GM03348 (cell line): ENCODE measurements around the gene EIF1AD.
"Not testable (repeated sequence)": the region's sequence is repeated elsewhere in the genome, so short reads cannot be mapped to it uniquely, and the experiment has no call there.

ENCODE experiments used
- DNase-seq: peaks from one replicate; pipeline ENCODE4 v3.0.0; 2012; ENCODE audit warnings: low spot score

The EIF1AD gene, protein sequence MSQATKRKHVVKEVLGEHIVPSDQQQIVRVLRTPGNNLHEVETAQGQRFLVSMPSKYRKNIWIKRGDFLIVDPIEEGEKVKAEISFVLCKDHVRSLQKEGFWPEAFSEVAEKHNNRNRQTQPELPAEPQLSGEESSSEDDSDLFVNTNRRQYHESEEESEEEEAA

DNA sequence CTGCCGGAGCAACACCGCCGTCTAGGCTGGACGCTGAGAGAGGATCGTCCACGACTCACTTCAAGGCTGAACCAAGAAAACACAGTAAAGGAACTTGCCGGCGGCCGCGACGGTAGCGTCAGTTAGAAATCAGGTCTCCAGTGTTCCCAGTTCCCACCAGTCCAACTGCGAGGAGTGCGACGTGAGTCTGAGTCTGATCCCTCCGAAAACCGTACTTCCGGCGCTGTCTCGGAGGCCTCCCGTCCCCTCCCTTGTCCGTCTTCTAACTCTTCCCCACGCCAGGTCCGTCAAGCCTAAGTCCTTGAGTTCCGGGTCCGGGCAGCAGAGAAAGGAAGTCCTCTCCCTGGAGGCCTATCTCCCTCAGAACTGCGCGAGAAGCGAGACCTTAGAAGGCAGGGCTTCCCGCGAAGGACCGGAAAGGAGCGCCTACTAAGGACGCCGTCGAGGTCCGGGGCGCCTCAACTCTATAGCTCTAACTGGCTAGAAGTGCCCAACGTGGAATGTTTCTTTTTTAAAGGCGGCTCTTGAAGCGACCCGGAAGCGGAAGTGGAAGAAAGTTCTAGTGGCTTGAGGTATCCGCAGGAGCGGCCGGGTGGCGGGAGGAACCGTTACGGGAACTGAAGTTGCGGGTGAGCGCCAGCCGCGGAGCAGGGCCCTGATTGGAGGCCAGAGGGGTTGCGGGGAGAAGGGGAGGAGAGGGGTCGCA, at the start of gene EIF1AD, which contains the start of gene BANF1:
Gene EIF1AD, minus strand, starts transcription at position 216 of the 706 bp plus-strand sequence. CDS start 1,768 bp downstream, outside the sequence.
Gene BANF1, plus strand, starts transcription at position 562 of the 706 bp plus-strand sequence. CDS start 748 bp downstream, outside the sequence.
- DNase-seq: peak; percentile 95

DNA sequence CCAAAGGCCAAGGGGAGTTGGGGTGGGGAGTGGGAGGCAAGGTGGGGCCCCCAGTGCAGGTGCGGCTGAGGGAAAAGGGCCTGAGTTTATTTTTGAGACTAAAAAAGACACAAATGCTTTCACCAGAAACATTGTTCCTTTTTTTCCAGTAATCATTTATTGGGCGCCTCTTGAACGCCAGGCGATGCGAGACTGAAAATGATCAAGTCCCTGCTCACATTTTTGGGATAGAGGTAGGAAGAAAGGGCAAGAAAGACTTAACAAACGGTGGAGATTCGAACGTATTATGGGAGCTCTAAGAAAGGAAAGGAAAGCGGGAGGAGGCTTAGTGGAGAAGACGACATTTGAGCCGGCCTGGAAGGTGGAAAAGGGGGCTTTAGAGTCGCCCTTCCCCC, 49.4 kb upstream of the EIF1AD start:
- no peak for DNase-seq

DNA sequence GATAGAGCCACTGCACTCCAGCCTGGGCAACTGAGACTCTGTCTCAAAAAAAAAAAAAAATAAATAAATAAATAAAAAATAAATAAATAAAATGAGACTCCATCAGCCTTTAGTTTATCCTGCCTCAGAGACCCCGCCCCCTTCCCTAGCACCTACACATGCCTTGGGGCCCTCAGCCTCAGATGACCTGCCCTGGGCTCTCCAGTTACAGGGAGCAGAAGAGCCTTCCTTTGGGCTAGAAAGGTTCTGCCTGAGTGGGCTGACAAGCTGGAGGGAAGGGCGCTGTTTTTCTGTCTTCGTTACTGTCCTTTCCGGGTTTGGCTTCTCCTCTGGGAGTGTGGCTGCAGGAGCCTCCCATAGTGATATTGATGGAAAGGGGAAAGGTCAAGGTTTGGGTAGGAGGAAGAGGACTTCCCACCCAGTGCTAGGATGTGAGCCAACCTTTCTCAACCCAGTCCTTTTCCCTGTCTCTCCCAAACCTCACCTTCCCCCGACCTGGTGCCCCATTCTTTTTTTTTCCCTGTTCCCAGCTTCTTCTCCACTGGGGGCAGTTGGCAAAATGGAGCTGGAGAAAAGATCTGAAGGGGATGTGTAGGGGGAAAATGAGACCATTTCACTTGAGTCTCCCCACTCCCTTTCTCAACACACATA, 48.7 kb upstream of the EIF1AD start:
- DNase-seq: no peak

DNA sequence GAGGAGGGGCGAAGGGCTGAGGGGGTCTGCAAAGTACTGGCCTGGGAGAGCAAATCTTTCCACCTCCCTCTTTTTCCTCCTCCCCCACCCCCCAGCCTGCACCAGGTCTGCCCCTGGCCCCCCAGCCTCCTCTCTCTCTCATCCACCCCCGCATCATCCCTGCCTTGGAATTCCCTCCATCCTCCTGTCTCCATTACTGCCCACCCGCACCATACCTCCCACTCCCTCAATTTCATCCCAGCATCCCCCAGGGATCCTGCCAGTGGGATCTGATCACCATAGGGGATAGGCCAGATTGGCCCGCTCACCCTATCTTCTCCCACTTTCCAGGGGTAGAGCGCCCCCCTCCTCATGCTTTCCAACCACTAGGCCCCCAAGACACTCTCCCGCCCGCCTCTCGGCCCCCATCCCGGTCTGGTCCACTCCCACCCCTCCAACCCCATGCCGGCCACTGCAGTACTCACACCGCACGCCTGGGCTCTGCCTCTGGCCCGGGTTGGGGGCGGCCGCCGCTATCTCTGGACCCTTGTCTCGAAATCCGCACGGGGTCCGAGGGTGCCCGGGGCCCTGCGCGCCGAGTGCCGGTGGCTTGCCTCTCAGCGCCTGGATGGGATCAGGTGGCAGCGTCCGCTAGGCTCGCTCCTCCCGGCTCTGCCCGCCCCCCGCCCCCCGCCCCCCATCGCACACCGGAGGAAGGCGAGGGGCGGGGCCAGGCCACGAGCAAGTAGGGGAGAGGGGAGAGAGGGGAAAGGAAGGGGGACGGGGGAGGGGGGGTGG, 46.8 kb upstream of the EIF1AD start, which contains the start of gene GAL3ST3:
Gene GAL3ST3, minus strand, starts transcription at position 615 of the 777 bp plus-strand sequence. CDS start 3,746 bp downstream, outside the sequence.
- DNase-seq: no peak

DNA sequence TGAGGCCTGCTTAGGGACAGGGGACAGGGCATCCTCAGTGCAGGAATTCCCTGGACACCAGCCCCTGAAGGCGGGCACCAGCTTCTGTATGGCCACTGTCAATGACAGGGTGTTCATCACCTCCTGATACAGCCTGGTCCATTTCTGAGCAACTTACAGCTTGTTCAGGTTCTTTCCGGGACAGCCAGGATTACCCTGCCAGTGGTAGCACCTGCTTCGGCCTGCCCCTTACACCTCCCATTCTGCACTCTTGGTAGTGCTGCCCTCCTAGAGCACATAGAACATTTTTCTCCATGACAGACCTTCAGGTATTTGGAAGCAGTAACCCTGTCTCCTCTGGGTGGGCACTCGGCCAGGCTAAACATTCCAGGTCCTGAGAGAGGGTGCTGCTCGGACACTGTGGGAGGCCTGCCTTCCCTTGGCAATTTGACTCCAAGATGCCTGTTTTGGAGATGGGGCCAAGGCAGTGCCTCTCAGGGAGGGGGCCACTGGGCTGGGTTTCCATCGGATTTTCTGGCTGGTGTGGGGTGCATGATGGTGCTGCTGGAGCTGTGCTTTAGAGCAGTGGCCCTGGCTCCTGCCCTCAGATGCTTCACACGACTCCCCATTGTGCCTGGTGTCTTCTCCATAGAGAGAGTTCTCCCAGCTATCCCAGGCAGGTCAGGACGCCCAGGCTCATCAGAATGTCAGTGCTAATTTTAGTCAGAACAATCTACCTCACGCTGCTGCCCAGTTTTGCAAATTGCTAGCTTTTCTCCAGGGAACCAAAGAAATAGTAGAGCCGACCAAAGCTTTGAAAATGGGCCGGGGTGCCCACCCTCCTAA, 45.8 kb upstream of the EIF1AD start:
- DNase-seq: no peak

DNA sequence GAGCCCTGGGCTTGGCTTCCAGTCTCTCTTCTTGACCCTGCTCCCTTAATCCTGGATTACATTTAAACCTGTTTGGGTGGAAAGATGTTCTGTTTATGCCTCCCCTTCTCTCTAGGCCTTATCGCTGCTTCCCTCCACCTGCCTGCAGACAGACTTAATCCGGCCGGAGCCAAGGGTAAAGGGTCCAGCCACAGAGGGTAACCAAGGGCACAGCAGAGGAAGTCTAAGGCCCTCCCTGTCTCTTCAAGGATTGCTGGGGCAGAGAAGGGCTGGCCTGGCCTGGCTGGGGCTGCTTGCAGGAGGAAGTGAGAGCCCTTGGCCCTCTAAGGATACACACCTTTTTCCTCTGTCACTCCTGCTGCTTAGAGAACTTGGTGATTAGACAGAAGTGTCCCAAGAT, 44.9 kb upstream of the EIF1AD start:
- no peak for DNase-seq

DNA sequence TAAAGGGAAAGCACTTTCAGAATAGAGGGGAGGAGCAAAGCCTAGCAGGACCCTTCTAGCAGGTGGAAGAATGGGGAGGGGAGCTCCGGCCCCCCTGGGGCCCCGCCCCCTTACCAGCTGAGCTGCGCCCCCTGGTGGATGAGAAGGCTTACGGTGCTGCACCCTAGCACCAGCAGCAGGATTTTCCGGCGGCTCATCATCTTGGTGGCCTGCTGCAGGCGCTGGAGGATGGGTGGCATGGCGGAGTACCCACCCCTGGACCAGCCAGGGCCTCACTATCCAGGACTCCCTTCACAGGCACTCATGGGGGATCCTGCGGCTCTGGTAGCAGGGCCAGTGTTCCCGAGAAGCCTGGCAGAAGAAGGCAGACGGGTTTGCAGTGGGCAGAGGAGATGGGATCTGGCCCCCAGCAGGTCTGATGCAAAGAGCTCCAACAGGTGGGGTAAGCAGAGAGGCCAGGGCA, 43.3 kb upstream of the EIF1AD start:
- DNase-seq: peak; percentile 94

DNA sequence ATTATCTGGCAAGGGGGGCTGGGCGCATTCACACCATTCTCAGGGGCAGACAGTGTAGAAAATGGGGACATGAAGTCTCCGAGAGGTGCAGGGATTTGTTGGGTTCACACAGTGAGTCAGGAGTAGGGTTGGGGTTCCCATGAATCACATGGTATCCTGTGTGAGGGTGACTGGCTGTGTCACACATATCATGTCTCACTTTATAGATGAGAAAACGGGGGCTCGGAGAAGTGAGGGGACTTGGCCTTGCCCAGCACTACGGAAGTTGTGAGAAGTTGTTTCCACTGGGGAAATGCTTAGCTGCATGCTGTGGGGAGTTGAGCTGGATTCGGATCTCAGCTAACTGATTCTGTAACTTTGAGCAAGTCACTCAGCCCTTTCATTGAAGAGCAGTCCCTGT, 42.8 kb upstream of the EIF1AD start:
- no peak for DNase-seq

DNA sequence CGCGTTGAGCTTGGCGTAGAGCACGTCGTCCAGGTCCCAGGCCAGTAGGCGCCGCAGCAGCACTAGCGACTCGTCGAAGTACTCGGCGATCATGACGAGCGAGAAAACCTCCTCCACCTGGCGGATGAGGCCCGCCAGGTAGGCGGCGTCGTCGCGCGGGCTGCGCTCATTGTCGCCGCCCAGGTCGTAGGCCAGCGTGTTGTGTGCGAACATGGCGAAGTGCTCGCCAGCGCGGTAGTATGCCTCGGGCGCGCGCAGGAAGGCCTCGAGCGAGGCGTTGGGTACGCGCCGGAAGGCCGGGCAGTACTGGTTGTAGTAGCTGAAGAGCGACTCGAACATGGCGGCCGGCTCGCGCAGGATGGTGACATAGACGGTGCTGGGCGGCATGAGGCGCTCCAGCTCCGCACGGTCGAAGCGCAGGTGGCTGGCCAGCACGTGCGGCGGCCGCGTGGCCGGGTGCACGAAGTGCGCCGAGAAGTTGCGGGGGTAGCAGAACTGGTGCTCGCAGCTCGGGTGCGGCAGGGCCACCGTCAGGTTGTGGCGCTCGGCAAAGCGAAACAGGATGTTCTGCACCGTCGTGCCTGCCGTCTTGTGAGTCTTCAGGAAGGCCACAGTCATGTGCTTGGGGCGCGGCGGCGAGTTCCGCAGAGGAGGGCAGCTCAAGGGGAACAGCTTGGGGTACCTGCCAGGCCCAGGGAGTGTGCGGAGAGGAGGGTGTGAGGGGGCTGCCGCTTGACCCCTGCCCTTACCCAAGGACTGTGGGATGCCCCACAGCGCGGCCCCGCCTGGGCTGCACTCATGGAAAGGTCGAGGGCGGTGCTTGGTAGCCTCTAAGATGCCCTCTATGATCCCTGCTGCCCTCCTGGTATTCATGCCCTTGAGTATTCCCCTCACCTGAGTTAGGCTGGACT, 41.3 kb upstream of the EIF1AD start:
- no peak for DNase-seq

DNA sequence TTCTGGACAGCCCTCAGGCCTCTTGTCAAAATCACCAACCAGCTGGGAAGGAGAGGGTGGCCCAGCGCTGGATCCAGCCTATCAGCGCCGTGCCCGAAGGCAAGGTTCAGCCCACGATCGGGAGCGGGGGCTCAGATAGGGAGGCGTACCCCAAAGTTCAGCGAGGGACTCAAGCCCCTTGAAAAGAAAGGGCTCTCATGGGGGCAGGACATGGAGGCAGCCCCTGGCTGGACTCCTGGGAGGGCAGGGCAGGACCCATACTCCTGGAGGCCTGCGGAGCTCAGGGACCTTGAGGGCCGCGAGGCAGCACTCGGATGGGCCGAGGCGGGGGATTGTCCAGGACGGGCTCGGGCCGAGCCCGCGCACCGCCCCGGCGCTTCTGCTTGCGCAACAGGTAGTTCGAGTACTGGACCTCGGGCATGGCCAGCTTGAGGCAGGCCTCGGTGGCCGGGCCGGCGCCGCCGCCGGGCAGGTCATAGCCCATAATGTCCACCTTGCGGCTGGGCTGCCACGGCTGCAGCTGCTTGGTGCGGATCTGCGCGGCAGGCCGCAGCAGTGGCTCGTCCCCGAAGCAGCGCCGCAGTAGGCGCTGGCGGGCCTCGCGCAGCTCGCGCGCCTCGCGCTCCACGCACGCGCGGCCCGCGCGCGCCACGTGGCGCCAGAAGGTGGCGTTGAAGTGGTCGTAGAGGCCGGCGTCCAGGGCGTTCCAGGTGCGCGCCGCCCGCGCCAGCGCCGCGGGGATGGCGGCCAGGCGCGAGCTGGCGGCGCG, 40.5 kb upstream of the EIF1AD start:
- DNase-seq: no peak

DNA sequence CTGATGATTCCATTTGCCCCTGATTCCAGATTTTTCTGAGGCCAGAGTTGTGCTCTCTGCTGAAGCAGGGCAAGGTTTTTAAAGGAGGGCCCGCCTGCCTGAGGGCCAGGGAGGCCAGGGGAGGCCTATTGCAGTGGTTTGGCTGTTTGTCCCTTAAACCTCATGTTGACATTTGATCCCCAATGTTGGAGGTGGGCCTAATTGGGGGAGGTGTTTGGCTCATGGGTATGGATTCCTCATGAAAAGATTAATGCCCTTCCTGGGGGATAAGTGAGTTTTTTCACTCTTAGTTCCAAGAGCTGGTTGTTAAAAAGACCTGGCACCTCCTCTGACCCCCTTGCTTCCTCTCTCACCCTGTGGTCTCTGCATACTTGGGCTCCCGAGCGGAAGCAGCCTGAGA, 37.8 kb upstream of the EIF1AD start:
- DNase-seq: no peak

DNA sequence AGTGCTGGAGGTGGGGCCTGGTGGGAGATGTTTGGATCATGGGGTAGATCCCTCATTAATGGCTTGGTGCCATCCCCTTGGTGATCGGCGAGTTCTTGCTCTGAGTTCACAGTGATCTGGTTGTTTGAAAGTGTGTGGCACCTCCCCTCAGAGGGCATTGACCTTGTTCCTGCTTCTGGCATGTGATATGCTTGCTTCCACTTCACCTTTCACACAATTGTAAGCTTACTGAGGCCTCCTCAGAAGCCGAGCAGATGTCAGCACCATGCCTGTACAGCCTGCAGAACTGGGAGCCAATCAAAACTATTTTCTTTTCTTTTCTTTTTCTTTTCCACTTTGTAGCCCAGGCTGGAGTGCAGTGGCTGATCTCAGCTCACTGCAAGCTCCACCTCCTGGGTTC, 35.4 kb upstream of the EIF1AD start:
- DNase-seq: no peak

DNA sequence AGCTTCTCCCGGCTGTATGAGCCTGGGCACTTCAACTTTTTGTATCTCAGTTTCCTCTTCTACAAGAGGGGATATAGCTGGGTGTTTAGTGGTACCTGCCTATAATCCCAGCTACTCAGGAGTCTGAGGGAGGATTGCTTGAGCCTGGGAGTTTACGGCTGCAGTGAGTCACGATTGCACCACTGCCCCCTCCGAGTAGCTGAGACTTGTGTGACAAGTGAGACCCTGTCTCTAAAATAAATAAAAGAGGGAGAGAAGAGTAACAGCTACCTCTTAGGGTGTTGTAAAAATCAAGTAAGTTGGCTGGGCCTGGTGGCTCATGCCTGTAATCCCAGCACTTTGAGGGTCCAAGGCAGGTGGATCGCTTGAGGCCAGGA, 34.4 kb upstream of the EIF1AD start:
- DNase-seq: no peak

DNA sequence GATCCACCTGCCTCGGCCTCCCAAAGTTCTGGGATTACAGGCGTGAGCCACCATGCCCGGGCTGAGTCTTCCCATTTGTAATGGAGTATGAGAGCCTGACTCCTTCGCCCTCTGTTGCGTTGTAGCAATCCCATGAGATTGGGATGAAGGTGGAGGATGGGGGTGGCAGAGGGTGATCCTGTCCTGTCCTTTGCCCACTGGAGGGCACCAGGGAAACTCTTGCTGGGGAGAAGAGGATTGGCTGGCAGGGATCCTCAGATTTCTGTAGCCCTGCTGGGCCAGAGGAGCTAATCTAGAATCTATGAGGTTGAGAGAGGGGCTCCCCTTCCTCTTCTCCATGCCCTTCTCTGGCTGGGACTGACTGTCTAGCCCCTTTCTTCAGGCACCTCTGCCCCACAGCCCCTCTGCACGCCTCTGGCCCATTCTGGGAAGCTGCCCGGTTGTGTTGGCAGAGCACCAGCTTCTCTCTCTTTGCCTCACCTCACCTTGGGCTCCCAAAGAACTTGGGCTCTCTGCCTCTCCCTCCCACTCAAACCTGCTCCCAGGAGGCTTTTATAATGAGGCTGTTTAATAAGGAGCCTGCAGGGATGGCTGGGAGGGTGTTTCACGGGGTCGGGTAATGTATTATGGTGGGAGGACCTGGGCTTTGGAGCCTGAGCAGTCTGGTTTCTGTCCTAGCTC, 33.8 kb upstream of the EIF1AD start:
- DNase-seq: no peak

DNA sequence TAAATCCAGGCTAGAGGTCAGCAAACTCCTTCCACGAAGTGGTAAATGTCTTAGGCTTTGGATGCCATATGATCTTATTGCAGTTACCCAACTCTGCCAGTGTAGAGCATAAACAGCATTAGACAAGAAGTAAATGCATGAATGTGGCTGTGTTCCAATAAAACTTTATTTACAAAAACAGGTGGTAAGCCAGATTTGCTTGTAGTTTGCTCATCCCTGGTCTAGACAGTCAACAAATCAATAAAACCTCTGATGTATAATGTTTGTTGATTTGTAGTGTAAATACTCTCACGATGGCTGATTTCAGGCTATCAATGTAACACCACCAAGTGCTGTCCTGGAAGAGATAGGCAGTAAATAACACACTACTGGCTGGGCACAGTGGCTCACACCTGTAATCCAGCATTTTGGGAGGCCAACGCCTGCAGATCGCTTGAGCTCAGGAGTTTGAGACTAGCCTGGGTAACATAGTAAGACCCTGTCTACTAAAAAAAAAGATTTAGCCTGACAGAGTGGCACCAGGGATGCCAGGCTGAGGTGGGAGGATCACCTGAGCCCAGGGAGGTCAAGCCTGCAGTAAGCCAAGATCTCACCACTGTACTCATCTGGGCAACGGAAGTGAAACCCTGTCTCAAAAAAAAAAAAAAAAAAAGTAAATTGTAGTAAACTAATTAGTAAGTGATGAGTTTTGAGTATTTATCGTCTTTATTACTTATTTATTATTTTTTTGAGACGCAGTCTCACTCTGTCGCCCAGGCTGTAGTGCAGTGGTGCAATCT, 31.2 kb upstream of the EIF1AD start:
- no peak for DNase-seq

DNA sequence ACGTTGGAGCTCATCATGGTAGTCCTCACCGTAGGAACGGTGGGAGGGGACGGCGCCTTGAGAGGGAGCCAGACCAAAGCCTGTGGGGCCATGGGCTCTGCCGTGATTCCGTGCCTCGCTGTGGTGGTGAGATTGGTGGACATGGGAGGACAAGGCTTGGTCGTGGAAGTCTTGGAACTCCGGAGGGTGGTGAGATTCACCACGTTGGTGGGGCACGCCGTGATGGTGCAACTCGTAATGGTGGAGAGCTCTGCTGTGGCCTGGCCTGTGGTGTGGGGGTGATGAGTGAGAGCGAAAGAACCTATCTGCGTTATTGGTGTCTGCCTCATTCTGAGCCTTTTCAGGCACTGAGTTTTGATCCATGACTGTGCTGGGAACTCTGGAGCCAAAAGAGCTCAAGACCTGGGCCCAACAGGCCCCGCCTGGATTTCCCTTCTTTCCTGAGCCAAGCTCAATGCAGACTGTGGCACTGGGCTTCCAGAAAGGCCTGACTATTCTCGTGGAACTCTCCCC, 24.1 kb upstream of the EIF1AD start, which contains the start of gene CATSPER1:
Gene CATSPER1, minus strand, starts transcription at position 463 of the 513 bp plus-strand sequence. Its CDS starts 100 bp downstream, at position 363.
- DNase-seq: no peak

DNA sequence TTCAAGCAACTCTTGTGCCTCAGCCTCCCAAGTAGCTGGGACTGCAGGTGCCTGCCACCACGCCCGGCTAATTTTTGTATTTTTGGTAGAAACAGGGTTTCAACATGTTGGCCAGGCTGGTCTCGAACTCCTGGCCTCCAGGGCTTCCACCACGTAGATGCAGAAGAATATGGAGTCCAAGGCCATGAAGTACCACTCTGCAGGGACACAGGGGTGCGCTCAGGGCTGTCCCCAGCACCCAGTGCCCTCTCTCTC, 21.2 kb upstream of the EIF1AD start:
- not testable (repeated sequence) for DNase-seq
